ENCODE data around the gene GPR84.

Gene GPR84

GRCh38 chr12:54390668-54391551 is 26.6 kb upstream of the GPR84 start:
- H3K27ac ChIP-seq, result peak overlapping the region; percentile 38 to 62
- no peaks in the 10 kb centered on the region for H3K9me3 ChIP-seq
- DNase-seq, result no peak
- H3K4me1 ChIP-seq, result peaks cover 0 to 34% (median 6%) of the 10 kb centered on the region in 4 donors
- H3K4me3 ChIP-seq, result peak overlapping the region; percentile 32 to 37
- no peaks in the 10 kb centered on the region for H3K27me3 ChIP-seq
- intact Hi-C loops (cut with DNase I; ENCODE audit: low total_unique reads), result no loop called here
- no peak for TF ChIP-seq CTCF (IDR thresholded peaks at IDR 0.05)
- H3K36me3 ChIP-seq, result peaks cover 19 to 28% (median 26%) of the 10 kb centered on the region in 3 donors

GRCh38 chr12:54390176-54390667 is 25.9 kb upstream of the GPR84 start:
- TF ChIP-seq CTCF (IDR thresholded peaks at IDR 0.05), result no peak
- H3K27me3 ChIP-seq, result no peaks in the 10 kb centered on the region
- no peak for DNase-seq
- no peaks in the 10 kb centered on the region for H3K9me3 ChIP-seq
- peaks cover 13 to 21% (median 19%) of the 10 kb centered on the region in 3 donors for H3K36me3 ChIP-seq
- H3K4me3 ChIP-seq, result no peak overlapping the region
- H3K27ac ChIP-seq, result peak overlapping the region in 1 of 2 donors; percentile 23
- peaks cover 0 to 30% (median 6%) of the 10 kb centered on the region in 4 donors for H3K4me1 ChIP-seq
- intact Hi-C loops (cut with DNase I; ENCODE audit: low total_unique reads), result no loop called here

- no peak for DNase-seq
- intact Hi-C loops (cut with DNase I; ENCODE audit: low total_unique reads), result no loop called here
- H3K27me3 ChIP-seq, result no peaks in the 10 kb centered on the region
- no peak for TF ChIP-seq CTCF (IDR thresholded peaks at IDR 0.05)
- no peak overlapping the region for H3K4me3 ChIP-seq
- peaks cover 8 to 17% (median 13%) of the 10 kb centered on the region in 3 donors for H3K36me3 ChIP-seq
- H3K27ac ChIP-seq, result peak overlapping the region in 1 of 2 donors; percentile 23
- peaks cover 0 to 30% (median 6%) of the 10 kb centered on the region in 4 donors for H3K4me1 ChIP-seq
- no peaks in the 10 kb centered on the region for H3K9me3 ChIP-seq
Measured at GRCh38 chr12:54389607-54390175, 25.4 kb upstream of the GPR84 start.

GRCh38 chr12:54389134-54389508 is 24.8 kb upstream of the GPR84 start:
- Histone ChIP-seq H3K4me3 (no peak overlapping the region), H3K36me3 (peaks cover 4 to 17% (median 8%) of the 10 kb centered on the region in 3 donors), H3K4me1 (peaks cover 0 to 30% (median 6%) of the 10 kb centered on the region in 4 donors), H3K27ac (peak overlapping the region in 1 of 2 donors; percentile 21), H3K9me3 (no peaks in the 10 kb centered on the region), H3K27me3 (no peaks in the 10 kb centered on the region)
- DNase-seq, result no peak
- no peak for TF ChIP-seq CTCF (IDR thresholded peaks at IDR 0.05)
- intact Hi-C loops (cut with DNase I; ENCODE audit: low total_unique reads), result no loop called here

GRCh38 chr12:54388237-54389133 is 24.2 kb upstream of the GPR84 start:
- intact Hi-C loops (cut with DNase I; ENCODE audit: low total_unique reads), result no loop called here
- no peaks in the 10 kb centered on the region for H3K9me3 ChIP-seq
- peaks cover 0 to 30% (median 6%) of the 10 kb centered on the region in 4 donors for H3K4me1 ChIP-seq
- TF ChIP-seq CTCF (IDR thresholded peaks at IDR 0.05), result no peak
- no peaks in the 10 kb centered on the region for H3K27me3 ChIP-seq
- H3K27ac ChIP-seq, result no peak overlapping the region
- peaks cover 1 to 13% (median 1%) of the 10 kb centered on the region in 3 donors for H3K36me3 ChIP-seq
- no peak for DNase-seq
- H3K4me3 ChIP-seq, result no peak overlapping the region
